Body of pancreas (tissue), 4 donors: ENCODE results near the gene RBMS3. TPM values are rescaled to one million over a fixed set of nuclear protein-coding genes. Genes with fewer than 3 reads are reported as not detected.

Source experiments
- ATAC-seq: fragments of 150-250 bp; one replicate; pipeline ENCODE4 v1.9.1; 2016
- DNase-seq, 4 donors: peaks; one replicate each; pipeline ENCODE4 v3.0.0-alpha.2; 2019
- H3K27ac ChIP-seq, 4 donors: fragments of 200-600 bp; sonication (generic); 1 replicate in 3 of 4; 2 replicates in 1 of 4; pipeline versions ENCODE4 v1.5.1 to v1.6.1; 2016 to 2019; ENCODE audit warnings: mild to moderate bottlenecking in 1 of 4, mixed read lengths in 1 of 4, moderate library complexity in 1 of 4
- H3K27me3 ChIP-seq, 2 donors: fragments of 200-600 bp; sonication (generic); one replicate each; pipeline ENCODE4 v1.6.0; 2016; ENCODE audit warnings: mild to moderate bottlenecking in 1 of 2
- H3K36me3 ChIP-seq, 2 donors: fragments of 200-600 bp; sonication (generic); replicated peaks in 1 of 2; 2 replicates each; pipeline ENCODE4 v1.5.1; 2016; ENCODE audit warnings: low read depth in 2 of 2; ENCODE audit not compliant: insufficient read depth in 1 of 2
- H3K4me1 ChIP-seq: fragments of 200-600 bp; sonication (generic); one replicate; pipeline ENCODE4 v1.6.0; 2016
- H3K4me3 ChIP-seq, 2 donors: fragments of 200-600 bp; sonication (generic); 1 replicate in 1 of 2; 2 replicates in 1 of 2; pipeline ENCODE4 v1.5.1; 2016 to 2019
- H3K9me3 ChIP-seq, 3 donors: fragments of 200-600 bp; sonication (generic); 1 replicate in 2 of 3; 2 replicates in 1 of 3; pipeline ENCODE4 v1.5.1; 2016
- CTCF ChIP-seq, 7 experiments: fragments of 450-650 bp in 4 of 7; fragments of 200-600 bp in 3 of 7; sonication (generic) in 3 of 7; IDR thresholded peaks; one replicate each; pipeline ENCODE4 v1.5.1; 2016 to 2019; ENCODE audit warnings: antibody characterized with exemption in 7 of 7
- POLR2A ChIP-seq, 3 donors: fragments of 450-650 bp; IDR thresholded peaks; one replicate each; pipeline ENCODE4 v1.6.1; 2016; ENCODE audit warnings: antibody characterized with exemption in 3 of 3, mild to moderate bottlenecking in 2 of 3
- WGBS, 2 donors: methylation state at CpG; one replicate each; pipeline ENCODE4 v1.1.5; 2017; 5-methylcytosine and 5-hydroxymethylcytosine counted together
- intact Hi-C: fragments of 100-400 bp; cut with DNase I; formaldehyde crosslinking; loops from one replicate; pipeline ENCODE4 v1.15.1; 2023
- total RNA-seq, 2 donors: library from RNA; depleted of rRNA; stranded (reverse); fragments of >200 nt; gene quantifications; one replicate each; pipeline ENCODE4 v1.1.0, GENCODE V29; 2016

The RBMS3 gene
- total RNA-seq, 2 donors from 2014 or later, result 17.4 to 29.7 TPM

DNA sequence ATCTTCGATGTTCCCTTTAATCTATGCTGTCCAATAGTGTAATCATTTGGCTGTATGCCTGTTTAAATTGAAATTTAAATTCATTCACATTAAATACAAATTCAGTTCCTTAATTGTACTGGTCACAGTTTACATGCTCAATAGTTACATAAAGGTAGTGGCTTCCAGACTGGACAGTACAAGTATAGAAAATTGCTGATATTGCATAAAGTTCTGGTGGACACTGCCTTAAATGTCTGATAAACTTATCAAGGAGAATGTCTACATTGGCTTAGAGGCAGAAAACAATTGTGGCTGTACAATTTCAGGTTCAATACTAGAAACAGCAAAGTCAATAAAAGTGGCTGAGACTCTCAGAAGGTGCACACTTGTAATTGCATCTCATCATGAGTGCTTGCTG, 365.2 kb downstream of the RBMS3 start:
- ATAC-seq, result no peak
- no peak overlapping the region for H3K4me3 ChIP-seq
- TF ChIP-seq CTCF (IDR thresholded peaks at IDR 0.05) (no peak), POLR2A (IDR thresholded peaks at IDR 0.05) (no peak)

GRCh38 chr3:29649815-29650547, 369.1 kb downstream of the RBMS3 start:
- Histone ChIP-seq H3K4me1 (no peaks in the 10 kb centered on the region), H3K27me3 (no peaks in the 10 kb centered on the region), H3K36me3 (no peaks in the 10 kb centered on the region), H3K4me3 (no peak overlapping the region), H3K9me3 (no peaks in the 10 kb centered on the region), H3K27ac (no peak overlapping the region)
- intact Hi-C loops, result no loop called here
- WGBS, 2 donors, result 53 to 61% methylated on average over 6 of the region's 6 CpGs
- ATAC-seq (no peak), DNase-seq (peak in 1 of 4 donors; percentile 15)
- no peak for TF ChIP-seq CTCF (IDR thresholded peaks at IDR 0.05)

More for the DNA sequence above, 365.2 kb downstream of the RBMS3 start:
- H3K27ac ChIP-seq, result no peak overlapping the region
- H3K36me3 ChIP-seq, result no peaks in the 10 kb centered on the region
- DNase-seq, result no peak
- H3K27me3 ChIP-seq, result no peaks in the 10 kb centered on the region
- no peaks in the 10 kb centered on the region for H3K4me1 ChIP-seq
- intact Hi-C loops, result no loop called here
- WGBS, 2 donors, result 46 to 77% methylated on average over 1 of the region's 1 CpG
- H3K9me3 ChIP-seq, result no peaks in the 10 kb centered on the region

DNA sequence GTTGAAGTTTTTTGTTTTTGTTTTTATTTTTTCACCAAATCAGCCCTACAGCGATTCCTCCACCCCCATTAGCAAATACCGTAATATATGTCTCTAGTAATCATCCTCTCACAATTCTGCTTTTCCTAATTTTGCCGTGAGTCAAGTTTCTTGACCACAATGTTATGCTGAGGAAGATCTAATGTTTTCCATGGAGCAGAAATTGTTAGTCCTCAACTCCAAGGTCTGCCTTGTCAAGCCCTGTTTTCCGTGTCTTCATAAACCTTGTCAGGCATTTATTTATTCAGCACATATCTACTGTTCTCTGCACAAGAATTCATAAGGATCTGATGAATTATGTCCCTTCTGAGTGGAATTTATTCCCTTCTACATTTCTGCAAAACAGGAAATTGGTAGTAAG, 372.8 kb downstream of the RBMS3 start:
- DNase-seq, result no peak
- Histone ChIP-seq H3K9me3 (no peaks in the 10 kb centered on the region), H3K4me1 (no peaks in the 10 kb centered on the region), H3K4me3 (no peak overlapping the region), H3K36me3 (no peaks in the 10 kb centered on the region), H3K27ac (no peak overlapping the region), H3K27me3 (no peaks in the 10 kb centered on the region)
- intact Hi-C loops, result no loop called here
- TF ChIP-seq POLR2A (IDR thresholded peaks at IDR 0.05) (no peak), CTCF (IDR thresholded peaks at IDR 0.05) (no peak)
- ATAC-seq, result no peak
- 73 to 81% methylated on average over 4 of the region's 4 CpGs for WGBS, 2 donors

GRCh38 chr3:29655015-29655747, 374.3 kb downstream of the RBMS3 start:
- intact Hi-C loops, result no loop called here
- Histone ChIP-seq H3K9me3 (no peaks in the 10 kb centered on the region), H3K27ac (no peak overlapping the region), H3K4me3 (no peak overlapping the region), H3K4me1 (no peaks in the 10 kb centered on the region), H3K36me3 (no peaks in the 10 kb centered on the region), H3K27me3 (no peaks in the 10 kb centered on the region)
- 61 to 66% methylated on average over 6 of the region's 6 CpGs for WGBS, 2 donors
- no peak for DNase-seq
- TF ChIP-seq POLR2A (IDR thresholded peaks at IDR 0.05) (no peak), CTCF (IDR thresholded peaks at IDR 0.05) (no peak)
- ATAC-seq, result no peak
